Fibroblast of villous mesenchyme (primary cell): ENCODE results near the gene ZNF532. TPM values are rescaled to one million over a fixed set of nuclear protein-coding genes. Genes with fewer than 3 reads are reported as not detected.
A peak's percentile ranks its signal among the peaks of the same experiment; 100 is the strongest.
"Not testable (repeated sequence)": the region's sequence is repeated elsewhere in the genome, so short reads cannot be mapped to it uniquely, and the experiment has no call there.

Experiments used
- DNase-seq: peaks from one replicate; pipeline ENCODE4 v3.0.0-alpha.2; 2010; ENCODE audit warnings: low read depth
- H3K4me3 ChIP-seq: 2 replicates; pipeline ENCODE4 v1.5.1; 2011; ENCODE audit warnings: low read depth, mild to moderate bottlenecking, low read length
- total RNA-seq: library from RNA; depleted of rRNA; stranded (reverse); fragments of >200 nt; gene quantifications from 2 replicates; pipeline ENCODE4 v1.2.3, GENCODE V29; 2012
- TF ChIP-seq, protein P1 (sequence below): IDR thresholded peaks from 2 replicates; pipeline ENCODE4 v1.5.1; 2012; ENCODE audit warnings: low read depth, mild to moderate bottlenecking, low read length; ENCODE audit not compliant: insufficient read depth

Gene ZNF532
- total RNA-seq, 1 donor: 45.8 TPM

DNA sequence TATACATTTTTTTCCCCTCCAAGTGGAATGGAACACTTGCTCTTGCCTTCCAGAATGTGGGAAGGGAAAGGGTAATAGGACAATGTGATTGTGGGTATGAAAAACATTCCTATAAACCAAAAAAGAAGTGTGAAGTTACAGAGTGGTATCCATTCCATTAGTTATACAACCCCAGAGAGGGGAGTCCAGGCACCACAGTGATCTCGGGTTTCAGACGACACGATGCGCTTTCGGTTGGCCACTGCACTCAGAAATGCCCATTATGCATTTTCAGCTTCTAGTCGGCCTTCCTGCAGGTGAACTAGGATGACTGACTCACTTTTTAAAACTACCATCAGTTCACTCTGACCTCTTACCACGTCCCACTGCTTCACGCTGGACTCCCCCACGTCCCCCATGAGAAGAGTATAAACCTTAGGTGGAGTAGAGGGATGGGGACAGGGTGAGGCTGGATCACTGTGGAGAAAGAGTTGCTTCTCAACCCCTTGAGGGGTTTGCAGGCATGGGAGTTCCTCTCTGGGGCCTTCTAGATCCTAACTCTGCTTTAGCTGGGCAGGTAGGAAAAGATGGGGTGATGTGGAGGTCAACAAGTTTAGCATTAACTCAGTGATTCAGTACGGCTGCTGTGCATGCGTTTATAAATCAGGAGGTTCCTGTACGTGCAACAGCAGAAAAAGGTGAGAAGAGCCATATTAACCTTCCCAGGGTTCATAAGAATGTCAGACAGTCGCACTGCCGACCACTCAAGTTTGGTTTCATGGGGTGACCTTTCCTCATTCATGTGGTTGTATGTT is 50.5 kb downstream of the ZNF532 start:
- TF ChIP-seq, protein P1, sequence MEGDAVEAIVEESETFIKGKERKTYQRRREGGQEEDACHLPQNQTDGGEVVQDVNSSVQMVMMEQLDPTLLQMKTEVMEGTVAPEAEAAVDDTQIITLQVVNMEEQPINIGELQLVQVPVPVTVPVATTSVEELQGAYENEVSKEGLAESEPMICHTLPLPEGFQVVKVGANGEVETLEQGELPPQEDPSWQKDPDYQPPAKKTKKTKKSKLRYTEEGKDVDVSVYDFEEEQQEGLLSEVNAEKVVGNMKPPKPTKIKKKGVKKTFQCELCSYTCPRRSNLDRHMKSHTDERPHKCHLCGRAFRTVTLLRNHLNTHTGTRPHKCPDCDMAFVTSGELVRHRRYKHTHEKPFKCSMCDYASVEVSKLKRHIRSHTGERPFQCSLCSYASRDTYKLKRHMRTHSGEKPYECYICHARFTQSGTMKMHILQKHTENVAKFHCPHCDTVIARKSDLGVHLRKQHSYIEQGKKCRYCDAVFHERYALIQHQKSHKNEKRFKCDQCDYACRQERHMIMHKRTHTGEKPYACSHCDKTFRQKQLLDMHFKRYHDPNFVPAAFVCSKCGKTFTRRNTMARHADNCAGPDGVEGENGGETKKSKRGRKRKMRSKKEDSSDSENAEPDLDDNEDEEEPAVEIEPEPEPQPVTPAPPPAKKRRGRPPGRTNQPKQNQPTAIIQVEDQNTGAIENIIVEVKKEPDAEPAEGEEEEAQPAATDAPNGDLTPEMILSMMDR: no peak
- no peak overlapping the region for H3K4me3 ChIP-seq
- no peak for DNase-seq

DNA sequence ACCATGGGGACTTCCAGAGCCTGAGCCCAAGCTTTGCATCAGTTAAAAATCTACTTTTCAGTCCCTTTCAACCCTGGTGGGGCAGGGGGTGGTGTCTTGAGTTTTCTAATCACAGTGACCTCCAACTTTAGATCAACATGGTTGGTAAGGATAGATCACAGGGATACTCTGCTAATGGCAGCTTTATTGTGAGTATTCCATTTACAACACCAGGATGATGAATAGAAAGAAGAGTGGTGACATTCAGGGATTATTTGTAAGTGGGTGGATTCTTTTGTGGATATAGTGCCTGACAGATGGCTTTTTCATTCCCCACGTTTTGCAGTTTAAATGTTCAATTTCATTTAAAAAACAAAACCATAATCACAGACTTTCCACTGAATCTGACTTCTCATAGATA is 51.3 kb downstream of the ZNF532 start:
- no peak for DNase-seq
- H3K4me3 ChIP-seq: no peak overlapping the region
- TF ChIP-seq, protein P1: no peak

DNA sequence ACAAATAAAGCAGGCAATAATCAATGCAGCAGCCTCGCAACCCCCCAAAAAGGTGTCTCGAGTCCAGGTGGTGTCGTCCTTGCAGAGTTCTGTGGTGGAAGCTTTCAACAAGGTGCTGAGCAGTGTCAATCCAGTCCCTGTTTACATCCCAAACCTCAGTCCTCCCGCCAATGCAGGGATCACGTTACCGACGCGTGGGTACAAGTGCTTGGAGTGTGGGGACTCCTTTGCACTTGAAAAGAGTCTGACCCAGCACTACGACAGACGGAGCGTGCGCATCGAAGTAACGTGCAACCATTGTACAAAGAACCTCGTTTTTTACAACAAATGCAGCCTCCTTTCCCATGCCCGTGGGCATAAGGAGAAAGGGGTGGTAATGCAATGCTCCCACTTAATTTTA is 55.3 kb downstream of the ZNF532 start:
- H3K4me3 ChIP-seq, DNase-seq: not testable (repeated sequence)

DNA sequence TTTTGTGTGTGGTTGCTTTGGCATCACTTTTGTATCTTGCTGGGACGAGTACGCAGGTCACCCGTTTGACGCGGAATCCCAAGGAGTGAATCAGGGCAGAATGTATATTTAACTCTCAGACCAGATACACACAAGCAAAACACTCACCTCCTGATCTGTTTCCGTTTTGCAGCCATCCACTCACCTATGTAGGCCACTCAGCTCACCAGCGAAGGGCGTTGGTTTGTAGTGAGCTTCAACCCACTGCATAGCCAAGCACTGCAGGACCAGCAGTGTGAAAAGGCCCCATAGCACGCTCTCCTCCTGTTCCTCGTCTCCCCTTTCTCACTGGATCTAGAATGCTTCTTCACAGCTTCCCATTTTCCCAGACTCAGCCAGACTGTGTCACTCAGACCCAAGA is 58.3 kb downstream of the ZNF532 start:
- DNase-seq: no peak
- H3K4me3 ChIP-seq: no peak overlapping the region
- TF ChIP-seq, protein P1: no peak

DNA sequence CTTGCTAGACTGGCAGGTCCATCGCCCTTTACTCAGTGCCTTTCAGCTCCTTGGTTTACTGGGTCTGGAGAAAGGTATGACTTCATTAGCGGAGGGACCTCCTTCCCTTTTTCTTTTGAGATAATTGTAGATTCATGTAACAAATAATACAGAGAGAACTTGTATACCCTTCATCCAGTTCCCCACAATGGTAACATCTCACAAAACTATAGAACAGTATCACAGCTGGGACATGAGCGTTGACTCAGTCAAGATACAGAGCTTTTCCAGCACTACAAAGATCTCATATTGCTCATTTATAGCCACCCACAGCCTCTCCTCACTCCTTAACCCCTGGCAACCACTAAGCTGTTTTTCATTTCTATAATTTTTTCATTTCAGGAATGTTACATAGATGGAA is 59.8 kb downstream of the ZNF532 start:
- H3K4me3 ChIP-seq: no peak overlapping the region
- DNase-seq: no peak
- TF ChIP-seq, protein P1: no peak

DNA sequence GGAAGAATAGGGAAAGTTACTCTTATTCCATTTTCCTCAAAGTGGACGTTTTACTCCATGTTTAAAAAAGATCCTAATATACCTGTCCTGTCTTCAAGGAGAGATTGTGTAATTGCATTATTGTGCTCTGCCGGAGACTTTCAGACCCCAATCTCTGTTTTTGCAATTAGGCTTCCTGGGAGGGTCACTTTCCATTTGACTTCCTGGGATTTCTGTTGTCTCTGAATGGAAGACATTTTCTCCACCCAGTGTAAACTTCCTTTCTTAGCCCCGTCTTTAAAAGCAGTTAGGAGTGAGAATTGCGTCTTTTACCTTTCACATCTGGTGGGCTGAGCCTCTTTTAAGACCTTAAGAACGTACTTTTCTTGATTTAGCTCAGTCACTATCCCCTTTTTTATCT is 63.0 kb downstream of the ZNF532 start:
- no peak overlapping the region for H3K4me3 ChIP-seq
- DNase-seq: no peak
- TF ChIP-seq, protein P1: no peak

DNA sequence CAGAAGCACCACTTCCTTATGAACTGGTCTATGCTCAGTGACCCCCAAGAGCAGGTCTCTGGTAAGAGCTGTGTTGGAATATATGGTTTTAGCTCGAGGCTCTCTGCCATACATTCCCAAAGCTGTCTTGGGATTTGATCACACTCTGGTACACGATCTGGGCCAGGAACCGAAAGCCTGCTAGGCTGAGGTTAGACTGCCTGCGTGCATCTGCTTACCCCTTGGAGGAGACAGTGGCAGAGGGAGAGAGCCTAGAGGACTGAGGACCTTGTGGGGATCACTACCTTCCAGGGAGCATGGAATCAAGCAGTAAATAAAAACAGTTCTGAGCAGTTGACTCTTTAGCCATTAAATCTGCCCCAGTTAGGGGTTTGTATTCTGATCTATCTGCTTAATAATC is 63.7 kb downstream of the ZNF532 start:
- H3K4me3 ChIP-seq: no peak overlapping the region
- peak; percentile 26 for DNase-seq
- TF ChIP-seq, protein P1: no peak
